Fibroblast of pulmonary artery (primary cell): ENCODE data around the gene LAMA3.

Experiments
- DNase-seq: peaks from one replicate; pipeline ENCODE4 v3.0.0-alpha.2; 2010; ENCODE audit warnings: low read depth
- H3K4me3 ChIP-seq: replicated peaks from 2 replicates; pipeline ENCODE4 v1.5.1; 2011; ENCODE audit warnings: low read depth, mild to moderate bottlenecking, control low read depth, low read length, moderate library complexity
- TF ChIP-seq, protein P1 (sequence below): IDR thresholded peaks from 2 replicates; pipeline ENCODE4 v1.5.1; 2011; ENCODE audit warnings: mild to moderate bottlenecking, control low read depth, low read length, inconsistent platforms; ENCODE audit errors: missing control alignments

Gene LAMA3

DNA sequence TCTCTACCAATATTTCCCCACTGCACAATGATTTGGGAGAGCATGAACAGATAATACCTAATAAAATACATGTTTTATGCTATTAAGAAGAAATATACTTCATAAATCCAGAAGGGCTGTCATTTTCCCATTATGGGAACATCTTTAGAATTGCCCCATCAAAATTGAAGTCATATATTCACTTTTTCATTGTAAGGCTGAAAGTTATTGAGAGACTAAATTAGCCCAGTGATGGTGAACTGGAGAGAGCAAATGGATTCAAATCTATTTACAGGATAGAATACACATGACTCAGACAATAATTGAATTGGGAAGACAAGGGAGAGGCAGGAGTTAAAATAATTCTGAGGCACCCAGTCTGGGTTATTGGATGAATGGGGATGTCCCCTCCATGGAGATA lies 245.6 kb downstream of the LAMA3 start:
- DNase-seq, result no peak
- TF ChIP-seq, protein P1, sequence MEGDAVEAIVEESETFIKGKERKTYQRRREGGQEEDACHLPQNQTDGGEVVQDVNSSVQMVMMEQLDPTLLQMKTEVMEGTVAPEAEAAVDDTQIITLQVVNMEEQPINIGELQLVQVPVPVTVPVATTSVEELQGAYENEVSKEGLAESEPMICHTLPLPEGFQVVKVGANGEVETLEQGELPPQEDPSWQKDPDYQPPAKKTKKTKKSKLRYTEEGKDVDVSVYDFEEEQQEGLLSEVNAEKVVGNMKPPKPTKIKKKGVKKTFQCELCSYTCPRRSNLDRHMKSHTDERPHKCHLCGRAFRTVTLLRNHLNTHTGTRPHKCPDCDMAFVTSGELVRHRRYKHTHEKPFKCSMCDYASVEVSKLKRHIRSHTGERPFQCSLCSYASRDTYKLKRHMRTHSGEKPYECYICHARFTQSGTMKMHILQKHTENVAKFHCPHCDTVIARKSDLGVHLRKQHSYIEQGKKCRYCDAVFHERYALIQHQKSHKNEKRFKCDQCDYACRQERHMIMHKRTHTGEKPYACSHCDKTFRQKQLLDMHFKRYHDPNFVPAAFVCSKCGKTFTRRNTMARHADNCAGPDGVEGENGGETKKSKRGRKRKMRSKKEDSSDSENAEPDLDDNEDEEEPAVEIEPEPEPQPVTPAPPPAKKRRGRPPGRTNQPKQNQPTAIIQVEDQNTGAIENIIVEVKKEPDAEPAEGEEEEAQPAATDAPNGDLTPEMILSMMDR, result no peak
- H3K4me3 ChIP-seq, result no peak overlapping the region

DNA sequence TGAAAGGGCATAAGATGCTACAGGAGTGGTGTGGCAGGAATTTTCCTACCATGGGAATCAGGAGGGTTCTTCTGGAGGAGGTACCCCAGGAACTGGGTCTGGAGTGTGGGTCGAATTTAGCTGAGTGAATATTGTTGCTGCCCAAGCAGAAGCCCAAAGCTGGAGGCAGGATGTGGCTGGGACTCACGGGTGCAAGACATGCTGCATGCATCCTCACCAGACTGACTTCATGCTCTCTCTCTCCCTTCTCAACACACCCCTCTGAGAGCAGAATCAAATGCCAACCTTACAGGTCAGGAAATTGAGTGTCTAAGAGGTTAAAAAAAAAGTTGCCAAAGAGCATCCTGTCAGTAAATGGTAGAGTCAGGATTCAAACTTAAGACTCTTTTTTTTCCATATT lies 246.6 kb downstream of the LAMA3 start:
- H3K4me3 ChIP-seq, result no peak overlapping the region
- TF ChIP-seq, protein P1, result no peak
- no peak for DNase-seq

DNA sequence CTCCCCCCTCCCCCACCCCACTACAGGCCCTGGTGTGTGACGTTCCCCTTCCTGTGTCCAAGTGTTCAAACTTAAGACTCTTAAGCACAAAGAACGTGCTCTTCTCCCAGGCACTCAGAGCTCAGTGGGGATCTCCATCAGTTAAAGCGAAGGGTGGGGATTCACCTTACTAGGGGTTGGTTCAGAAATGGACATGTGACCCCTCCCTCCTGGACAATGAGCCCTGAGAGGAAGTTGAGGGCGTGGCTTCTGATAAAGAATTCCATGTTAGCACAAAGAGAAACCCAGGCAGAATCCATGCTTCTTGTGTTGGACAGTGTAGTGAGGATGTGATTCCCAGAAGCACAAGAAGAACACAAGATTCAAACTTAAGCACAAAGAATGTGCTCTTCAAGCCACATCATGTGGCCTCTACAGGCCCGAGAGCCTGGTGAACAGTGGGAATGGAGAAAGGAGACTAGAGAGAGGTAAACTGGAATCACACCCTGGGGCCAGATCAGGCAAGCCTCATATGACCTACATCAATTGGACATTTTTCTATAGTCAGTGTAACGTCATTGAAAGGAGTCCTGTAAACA lies 247.2 kb downstream of the LAMA3 start:
- no peak for DNase-seq
- TF ChIP-seq, protein P1, result no peak
- no peak overlapping the region for H3K4me3 ChIP-seq

DNA sequence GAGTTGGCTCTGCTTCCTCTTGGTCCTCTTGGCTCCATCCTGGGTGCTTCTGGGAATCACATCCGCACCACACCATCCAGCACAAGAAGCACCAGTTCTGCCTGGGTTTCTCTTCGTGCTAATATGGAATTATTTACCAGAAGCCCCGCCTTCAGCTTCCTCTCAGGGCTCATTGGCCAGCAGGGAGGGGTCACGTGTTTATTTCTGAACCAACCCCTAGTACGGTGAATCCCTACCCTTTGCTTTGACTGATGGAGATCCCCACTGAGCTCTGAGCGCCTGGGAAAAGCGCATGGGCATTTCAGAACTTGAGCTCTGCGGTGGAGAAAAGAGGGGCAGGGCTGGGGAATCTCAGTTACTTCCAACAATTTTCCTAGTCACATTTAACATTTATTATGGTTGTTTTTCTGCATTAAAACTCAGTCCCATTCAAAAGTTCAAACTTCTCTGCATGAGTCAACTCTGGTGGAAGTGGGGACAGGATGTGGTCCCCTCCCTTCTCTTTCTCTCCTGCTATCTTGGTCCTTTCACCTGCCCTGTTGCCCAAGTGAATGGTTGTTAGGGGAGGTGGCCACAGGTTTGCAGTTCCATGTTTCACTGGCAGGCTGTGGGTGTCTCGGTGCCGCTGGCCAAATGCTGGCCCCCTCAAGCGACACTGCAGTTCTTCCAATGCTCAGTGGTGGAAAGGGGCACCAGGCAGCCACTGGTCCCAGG lies 248.9 kb downstream of the LAMA3 start:
- no peak for DNase-seq
- H3K4me3 ChIP-seq, result no peak overlapping the region
- TF ChIP-seq, protein P1, result no peak

DNA sequence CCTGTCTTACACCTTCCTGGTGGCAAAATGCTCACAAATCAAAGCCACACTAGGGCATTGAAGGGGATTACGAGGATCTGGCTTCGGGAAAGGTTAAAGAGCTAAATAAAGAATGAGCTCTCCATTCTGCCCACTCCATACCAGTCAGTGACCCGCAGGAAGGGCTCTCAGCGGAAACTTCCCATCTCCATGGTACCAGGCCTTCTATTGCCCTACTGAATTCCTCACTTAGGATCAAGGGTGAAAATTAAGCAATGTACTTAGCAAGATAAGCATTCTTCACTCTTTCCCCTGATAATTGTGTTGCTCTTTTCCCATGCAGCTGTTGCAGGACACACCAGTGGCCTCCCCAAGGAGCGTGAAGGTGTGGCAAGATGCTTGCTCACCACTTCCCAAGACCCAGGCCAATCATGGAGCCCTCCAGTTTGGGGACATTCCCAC lies 249.7 kb downstream of the LAMA3 start:
- no peak overlapping the region for H3K4me3 ChIP-seq
- DNase-seq, result peak; percentile 11
- TF ChIP-seq, protein P1, result no peak

DNA sequence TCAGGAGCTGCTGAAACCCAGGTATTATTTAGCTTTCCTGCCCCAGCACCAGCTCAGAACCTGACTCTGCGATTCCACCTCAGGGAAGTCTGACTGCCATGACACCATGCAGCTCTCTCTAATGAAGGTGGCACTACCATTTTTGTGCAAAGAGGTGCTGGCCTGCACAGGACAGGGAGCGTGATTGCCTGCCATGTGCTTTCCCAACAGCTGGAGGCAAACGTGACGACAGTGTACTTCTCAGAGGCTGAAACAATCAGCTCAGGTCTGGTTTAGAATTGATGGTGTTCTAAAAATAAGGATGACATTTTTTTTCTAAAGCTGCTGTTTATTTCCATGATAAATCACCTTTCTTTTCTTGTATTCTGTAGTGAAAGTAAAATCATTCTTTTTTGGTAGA lies 250.1 kb downstream of the LAMA3 start:
- H3K4me3 ChIP-seq, result no peak overlapping the region
- TF ChIP-seq, protein P1, result no peak
- no peak for DNase-seq

DNA sequence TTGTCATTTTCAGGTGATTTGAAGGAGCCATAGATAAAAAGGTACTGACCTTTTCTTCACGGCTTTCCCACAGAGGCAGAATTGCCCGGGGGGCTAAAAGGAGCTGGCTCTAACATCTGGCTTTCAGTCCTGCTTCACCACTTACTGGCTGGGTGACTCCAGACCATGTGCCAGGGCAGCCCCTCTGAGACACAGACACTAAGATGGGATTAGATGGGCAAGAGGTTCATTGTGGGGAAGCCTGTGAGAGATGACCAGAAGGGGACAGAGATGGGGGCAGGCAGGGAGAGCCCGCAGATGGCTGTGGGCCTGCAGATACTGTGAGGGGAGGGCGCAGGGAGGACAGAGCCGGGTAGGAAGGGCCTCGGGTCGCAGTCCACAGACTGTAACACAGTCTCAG lies 250.6 kb downstream of the LAMA3 start:
- H3K4me3 ChIP-seq, result no peak overlapping the region
- DNase-seq, result no peak
- TF ChIP-seq, protein P1, result no peak
